ENCODE measurements around the gene APMAP.

GRCh38 chr20:24951536-24952083 is 40.9 kb downstream of the APMAP start:
- TF ChIP-seq CTCF (IDR thresholded peaks at IDR 0.05; ENCODE audit: insufficient read depth, low read length, poor library complexity, severe bottlenecking) (no peak), EZH2phosphoT487 (conservative IDR thresholded peaks at IDR 0.05; ENCODE audit: low read length) (no peak)
